Measurements from ENCODE around the gene CASK.
"Not testable (repeated sequence)": the region's sequence is repeated elsewhere in the genome, so short reads cannot be mapped to it uniquely, and the experiment has no call there.

The CASK gene

GRCh38 chrX:41722816-41723618 is 200.3 kb downstream of the CASK start:
- ChIA-PET CTCF (no interaction called here), POLR2A (no interaction called here)
- no peak for DNase-seq (ENCODE audit: extremely low spot score)

DNA sequence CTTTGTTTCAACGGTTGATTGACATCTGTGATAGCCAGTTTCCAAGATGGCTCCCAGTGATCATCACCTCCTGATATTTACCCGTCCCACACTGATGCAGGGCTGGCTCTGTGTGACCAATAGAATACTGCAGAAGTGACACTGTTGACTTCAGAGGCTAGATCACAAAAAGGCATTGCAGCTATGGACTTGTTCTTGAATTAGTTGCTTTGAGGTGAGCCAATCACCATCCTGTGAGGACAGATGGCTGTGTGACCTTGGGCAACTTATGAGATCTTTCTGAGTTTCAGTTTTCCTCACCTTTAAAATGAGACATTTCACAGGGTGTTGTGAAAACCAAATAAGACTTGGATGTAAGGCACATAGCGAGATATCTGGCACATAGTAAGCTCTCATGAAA is 201.1 kb downstream of the CASK start:
- ChIA-PET POLR2A (no interaction called here), CTCF (no interaction called here)
- TF ChIP-seq CTCF (IDR thresholded peaks at IDR 0.05; ENCODE audit: control extremely low read depth, extremely low read depth, low read depth, missing control alignments), result no peak
- DNase-seq (ENCODE audit: extremely low spot score), result no peak

More at GRCh38 chrX:41722816-41723618, 200.3 kb downstream of the CASK start:
- TF ChIP-seq CTCF (IDR thresholded peaks at IDR 0.05; ENCODE audit: control extremely low read depth, extremely low read depth, low read depth, missing control alignments), result no peak

DNA sequence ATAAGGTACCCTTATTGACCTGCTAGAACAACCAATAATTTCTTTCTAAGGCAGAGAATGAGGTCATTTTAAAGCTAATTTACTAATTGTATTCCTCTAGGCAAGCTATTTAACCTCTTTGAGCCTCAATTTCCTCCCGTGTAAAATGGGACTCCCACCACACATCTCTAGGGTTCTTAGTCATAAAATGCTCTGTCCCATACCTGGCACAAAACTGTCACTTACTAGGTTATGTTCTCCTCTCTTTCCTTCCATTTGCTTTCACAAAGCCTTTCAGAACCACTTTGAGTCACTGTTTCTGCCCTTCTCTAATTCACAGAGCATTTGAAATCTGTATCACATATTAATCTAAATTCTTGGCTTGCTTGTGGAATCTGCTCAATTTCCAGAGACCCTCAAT is 201.8 kb downstream of the CASK start:
- no peak for TF ChIP-seq CTCF (IDR thresholded peaks at IDR 0.05; ENCODE audit: control extremely low read depth, extremely low read depth, low read depth, missing control alignments)
- CTCF ChIA-PET, result no interaction called here
- POLR2A ChIA-PET, result no interaction called here
- DNase-seq (ENCODE audit: extremely low spot score), result no peak

DNA sequence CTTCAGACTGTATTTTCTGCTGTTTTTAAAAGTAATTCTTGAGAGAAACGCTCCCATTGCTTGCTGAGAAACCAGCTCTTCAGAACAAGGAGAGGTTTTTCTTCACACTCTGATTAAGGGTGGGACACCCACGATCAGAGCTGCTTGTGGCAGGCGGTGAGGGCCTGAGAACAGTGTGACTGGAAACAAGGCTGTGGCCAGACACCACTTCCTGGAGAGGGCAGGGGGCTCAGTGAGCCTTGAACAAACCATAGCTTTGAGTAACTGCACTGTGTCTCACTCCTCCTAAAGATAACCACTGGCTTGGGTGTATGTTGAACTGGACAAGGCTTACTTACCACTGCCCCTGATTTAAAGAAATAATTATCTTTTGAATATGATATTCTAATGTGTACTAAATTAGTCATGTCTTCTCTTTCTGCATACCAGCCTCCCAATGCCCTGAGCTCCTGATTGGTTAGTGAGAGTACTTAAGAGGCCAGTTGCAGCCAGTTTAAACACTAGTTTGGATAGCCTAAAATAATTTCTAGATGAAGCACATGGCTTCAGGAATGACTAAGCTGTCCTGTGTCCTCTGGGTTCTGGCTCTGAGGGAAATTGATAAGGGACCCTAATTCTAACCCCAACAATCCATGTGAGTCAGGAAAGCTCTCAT is 203.1 kb downstream of the CASK start:
- TF ChIP-seq CTCF (IDR thresholded peaks at IDR 0.05; ENCODE audit: control extremely low read depth, extremely low read depth, low read depth, missing control alignments), result no peak
- peak; percentile 18 for DNase-seq (ENCODE audit: extremely low spot score)
- ChIA-PET POLR2A (no interaction called here), CTCF (no interaction called here)

DNA sequence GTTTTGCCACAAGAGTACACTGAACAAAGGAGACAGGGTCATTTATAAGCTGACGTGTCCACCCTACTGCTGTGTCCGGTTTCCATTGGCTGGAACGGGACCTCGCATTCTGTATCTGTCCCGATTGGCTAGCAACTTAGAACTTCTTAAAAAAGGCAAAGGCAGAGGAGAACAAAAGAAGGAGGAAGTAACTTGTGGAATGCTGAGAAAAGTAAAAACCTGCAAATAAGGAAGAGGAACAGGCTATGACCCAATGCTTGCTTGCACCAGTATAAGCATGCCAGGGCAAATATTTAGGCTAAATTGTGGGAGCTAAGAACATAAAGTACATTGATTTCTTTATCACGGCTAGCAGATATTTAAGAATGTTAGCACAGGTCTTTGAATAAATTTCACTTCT is 203.7 kb downstream of the CASK start:
- CTCF ChIA-PET; POLR2A ChIA-PET; DNase-seq (ENCODE audit: extremely low spot score): not testable (repeated sequence)

DNA sequence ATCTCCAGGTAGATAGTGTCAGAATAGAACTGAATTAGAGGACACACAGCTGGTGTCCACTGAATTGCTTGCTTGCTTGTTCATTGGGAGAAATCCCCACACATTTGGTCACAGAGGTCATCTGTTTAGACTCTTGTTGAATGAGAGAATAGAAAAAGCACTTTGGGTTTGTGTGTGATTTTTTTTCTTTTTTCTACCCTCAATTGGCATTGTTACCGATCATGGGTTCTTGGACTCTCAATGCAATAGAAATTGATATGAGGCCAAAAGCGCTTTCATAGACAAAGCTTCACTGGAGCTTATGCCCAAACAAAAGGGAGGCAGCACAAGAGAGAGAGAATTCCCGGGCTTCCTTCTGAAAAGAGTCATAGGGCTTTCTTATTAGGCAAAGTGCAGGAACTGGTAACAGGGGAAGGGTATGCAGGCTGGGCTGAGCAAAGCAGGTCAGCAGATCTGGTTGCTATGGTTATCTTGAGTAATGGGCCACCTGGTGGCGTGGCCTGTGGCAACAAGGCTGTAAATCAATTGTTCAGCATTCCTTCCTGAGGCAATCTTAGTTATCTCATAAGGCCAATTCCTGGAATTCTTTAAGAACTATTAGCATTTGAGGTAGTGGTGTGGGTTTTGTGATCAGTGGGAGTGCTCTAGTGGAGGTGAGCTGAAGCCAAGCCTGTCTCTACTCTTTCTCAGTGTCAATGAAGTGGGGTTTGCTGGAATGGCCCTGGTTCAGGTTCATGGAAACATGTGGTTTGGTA is 204.7 kb downstream of the CASK start:
- DNase-seq (ENCODE audit: extremely low spot score), result no peak
- no peak for TF ChIP-seq CTCF (IDR thresholded peaks at IDR 0.05; ENCODE audit: control extremely low read depth, extremely low read depth, low read depth, missing control alignments)
- CTCF ChIA-PET, result no interaction called here
- POLR2A ChIA-PET, result no interaction called here
